Measurements from ENCODE around the gene PACS2. TPM values are rescaled to one million over a fixed set of nuclear protein-coding genes. Genes with fewer than 3 reads are reported as not detected.

Gene PACS2
- polyA plus RNA-seq, 1 of the 3 experiments (the other 2 are of a cell fraction) = 42.7 TPM

- 93% methylated on average over 14 of the region's 27 CpGs for WGBS (ENCODE audit: low lambda C conversion rate)
- no peak for TF ChIP-seq RXRA (IDR thresholded peaks at IDR 0.05; ENCODE audit: borderline replicate concordance, low read depth)
- no peak for TF ChIP-seq TEAD4 (IDR thresholded peaks at IDR 0.05; ENCODE audit: borderline replicate concordance, insufficient read depth)
- TF ChIP-seq NFIC (IDR thresholded peaks at IDR 0.05; ENCODE audit: borderline replicate concordance) = no peak
- no peak for TF ChIP-seq RCOR1 (IDR thresholded peaks at IDR 0.05; ENCODE audit: low read length)
- TF ChIP-seq PBX3 (IDR thresholded peaks at IDR 0.05) = no peak
- no peak for TF ChIP-seq YY1 (IDR thresholded peaks at IDR 0.05; ENCODE audit: low read depth)
- TF ChIP-seq TCF12 (IDR thresholded peaks at IDR 0.05) = no peak
- no peak for TF ChIP-seq SIN3A (IDR thresholded peaks at IDR 0.05; ENCODE audit: borderline replicate concordance, low read depth, low read length)
- no peak for TF ChIP-seq GATA2 (CRISPR knock-in tag; IDR thresholded peaks at IDR 0.05)
- no peak for TF ChIP-seq FOXJ3 (CRISPR knock-in tag; IDR thresholded peaks at IDR 0.05)
- no peak for TF ChIP-seq ELF1 (IDR thresholded peaks at IDR 0.05)
- no peak for TF ChIP-seq CTCF (IDR thresholded peaks at IDR 0.05)
- no peak for TF ChIP-seq CHD2 (IDR thresholded peaks at IDR 0.05; ENCODE audit: low read length, partially characterized antibody)
- TF ChIP-seq MAX (IDR thresholded peaks at IDR 0.05; ENCODE audit: low read depth) = no peak
- no peak for TF ChIP-seq MXI1 (IDR thresholded peaks at IDR 0.05; ENCODE audit: low read depth, low read length)
- TF ChIP-seq JUND (IDR thresholded peaks at IDR 0.05) = no peak
- no peak for TF ChIP-seq SMC3 (IDR thresholded peaks at IDR 0.05; ENCODE audit: low read depth, low read length)
- H3K27me3 ChIP-seq (ENCODE audit: insufficient read depth) = no peaks in the 10 kb centered on the region
Measured at GRCh38 chr14:105389976-105390848, 75.7 kb downstream of the PACS2 start.

More at GRCh38 chr14:105389976-105390848, 75.7 kb downstream of the PACS2 start:
- peak overlapping the region in 1 of 2 experiments; percentile 16; a peak in 1 of 4 replicates for H3K27ac ChIP-seq (ENCODE audit: low read depth in 2 of 2, low read length in 1 of 2)
- no peaks in the 10 kb centered on the region for H3K9me2 ChIP-seq
- H2AFZ ChIP-seq (ENCODE audit: low read depth) = no peak overlapping the region
- H3K4me2 ChIP-seq = no peak overlapping the region
- no peaks in the 10 kb centered on the region for H3K79me2 ChIP-seq (ENCODE audit: insufficient read depth)
- ChIA-PET CTCF (interaction anchor here (0.6 to 3.8 kb wide), 6 partner anchors 16 to 300 kb away, joined by 3 to 21 read pairs (median 4); no protein-coding TSS in a partner anchor), POLR2A (interaction anchor here (0.6 kb wide), 1 partner anchor 184 kb away, joined by 3 read pairs; no protein-coding TSS in a partner anchor)
- peaks cover 0 to 7% of the 10 kb centered on the region in 2 experiments; a peak in 1 of 4 replicates for H3K4me1 ChIP-seq (ENCODE audit: control insufficient read depth in 1 of 2, insufficient read depth in 2 of 2, low read depth in 1 of 2, low read length in 1 of 2)
- no peak overlapping the region for H3K9ac ChIP-seq
- H3K36me3 ChIP-seq (replicated peaks in 1 of 2; ENCODE audit: control insufficient read depth in 1 of 2, insufficient read depth in 2 of 2, low read length in 1 of 2) = peaks cover 0 to 31% of the 10 kb centered on the region in 2 experiments
- no peak overlapping the region for H3K4me3 ChIP-seq (ENCODE audit: low read depth in 2 of 2, low read length in 1 of 2)
- H3F3A ChIP-seq (replicated peaks; ENCODE audit: insufficient read depth) = no peaks in the 10 kb centered on the region
- DNase-seq = no peak
- H4K20me1 ChIP-seq (ENCODE audit: insufficient read depth) = no peaks in the 10 kb centered on the region
- H3K9me3 ChIP-seq = no peaks in the 10 kb centered on the region

Data from SK-N-SH (cell line).